ENCODE data around the gene PRUNE1. TPM values are rescaled to one million over a fixed set of nuclear protein-coding genes. Genes with fewer than 3 reads are reported as not detected.

The PRUNE1 gene
- total and polyA plus RNA-seq, 5 donors from 2014 or later: 18.0 to 56.3 (median 51.9) TPM

DNA sequence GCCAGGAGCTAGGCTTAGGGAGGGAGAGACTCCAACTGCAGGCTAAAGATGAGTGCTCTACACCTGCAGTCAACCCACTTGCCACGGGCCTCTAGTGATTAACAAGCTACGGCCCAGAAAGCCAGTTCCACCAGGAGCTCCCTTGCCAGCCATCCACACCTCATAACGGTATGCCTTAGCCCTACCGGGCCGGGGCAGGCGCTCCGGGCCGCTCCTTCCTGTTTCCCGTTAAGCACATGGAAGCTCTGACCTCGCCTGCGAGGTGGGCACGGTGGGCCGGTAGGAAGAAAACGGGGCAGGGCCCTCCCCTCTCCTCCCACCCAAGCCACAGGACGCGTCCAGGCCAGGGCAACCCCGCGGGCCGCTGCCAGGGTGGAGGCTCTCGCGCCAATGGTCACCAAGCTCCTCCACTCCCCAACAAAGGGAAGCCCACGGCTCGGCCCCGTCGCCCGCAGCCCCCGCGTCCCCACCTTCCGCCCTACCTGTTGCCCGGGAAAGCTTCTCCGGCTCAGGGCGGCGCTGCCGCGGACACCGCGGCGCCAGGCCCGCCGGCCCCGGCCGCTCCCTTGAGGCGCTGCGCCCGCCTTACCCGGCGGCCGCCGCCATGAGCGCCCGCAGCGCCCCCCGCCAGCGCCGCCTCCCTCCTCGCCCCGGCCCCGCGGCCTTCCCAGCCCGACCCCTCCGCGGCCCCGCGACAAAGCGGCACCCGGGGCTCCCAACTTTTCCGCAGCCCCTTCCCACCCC, 34.2 kb upstream of the PRUNE1 start:
- H3K36me3 Mint-ChIP-seq: peaks cover under 1% of the 10 kb centered on the region
- no peaks in the 10 kb centered on the region for H3K27me3 ChIP-seq (ENCODE audit: control insufficient read depth, insufficient read depth, low read length)
- peaks cover 65% of the 10 kb centered on the region for H3K4me1 ChIP-seq (ENCODE audit: control insufficient read depth, insufficient read depth, low read length, poor library complexity, severe bottlenecking)
- peaks cover 4% of the 10 kb centered on the region for H3K27me3 Mint-ChIP-seq
- H3K27ac Mint-ChIP-seq: peak overlapping the region; percentile 20 to 88 (median 87)
- H3K9me3 Mint-ChIP-seq: no peaks in the 10 kb centered on the region
- peak overlapping the region; percentile 82 for H3K4me3 ChIP-seq (ENCODE audit: low read depth, low read length)
- H3K4me1 Mint-ChIP-seq: peaks cover 20 to 77% (median 58%) of the 10 kb centered on the region in 4 donors
- DNase-seq: peak; percentile 26 to 60 (median 27)
- no peaks in the 10 kb centered on the region for H3K9me3 ChIP-seq (ENCODE audit: control insufficient read depth in 2 of 2, low read length in 2 of 2)
- H3K36me3 ChIP-seq (ENCODE audit: control insufficient read depth, insufficient read depth, low read length): peaks cover under 1% of the 10 kb centered on the region
- H3K27ac ChIP-seq (ENCODE audit: insufficient read depth, low read length, poor library complexity, severe bottlenecking): peak overlapping the region; percentile 79
- ATAC-seq (ENCODE audit: low read depth in 2 of 2): peak; percentile 15 to 23
- H3K4me3 Mint-ChIP-seq: peak overlapping the region; percentile 90 to 96 (median 91)

DNA sequence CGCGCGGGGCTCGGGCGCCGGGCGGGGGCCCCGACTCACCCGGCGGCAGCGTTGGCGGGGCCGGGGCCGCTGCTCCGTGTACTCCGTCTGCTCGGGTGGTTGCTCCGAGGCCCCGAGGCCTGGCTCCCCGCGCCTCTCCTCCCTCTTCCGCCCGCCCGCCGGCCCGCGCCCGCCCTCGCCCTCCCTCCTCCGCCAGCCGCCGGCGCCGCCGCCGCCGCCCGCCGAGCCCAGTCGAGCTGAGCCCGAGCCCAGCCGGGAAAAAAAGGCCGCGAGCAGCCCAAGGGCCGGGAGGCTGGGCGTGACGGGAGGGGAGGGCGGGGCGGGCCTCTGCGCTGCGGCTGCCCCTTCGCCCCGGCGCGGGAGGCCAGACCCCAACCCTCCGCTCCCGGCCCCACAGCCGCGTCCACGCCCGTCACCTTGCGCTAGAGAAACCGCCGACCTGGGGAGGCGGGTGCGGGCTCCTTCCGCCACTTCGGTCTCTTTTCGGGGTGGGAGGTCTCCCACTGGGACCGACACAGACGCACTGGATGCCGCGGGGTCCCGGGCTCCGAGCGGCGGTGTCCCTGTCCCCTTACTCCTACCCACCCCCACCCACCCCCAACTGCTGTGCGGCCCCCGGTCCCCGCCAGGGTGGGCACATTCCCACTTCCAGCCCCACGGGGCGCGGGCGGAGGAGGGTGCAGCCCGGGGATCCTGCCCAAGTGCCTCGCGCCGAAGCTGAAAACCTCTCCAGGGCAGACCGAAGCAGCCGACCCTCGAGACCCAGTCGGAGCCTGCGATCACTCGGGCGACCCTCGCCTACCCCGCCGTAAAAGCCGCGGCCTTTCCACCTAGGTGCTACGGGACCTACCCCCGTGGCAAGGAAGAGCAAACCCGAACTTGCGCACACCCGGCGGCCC, 33.4 kb upstream of the PRUNE1 start, which contains the start of gene CERS2:
CERS2 (minus strand) TSS at position 256 of the 899 bp plus-strand sequence. CDS start 5,745 bp downstream, outside the sequence.
- H3K27me3 Mint-ChIP-seq: peaks cover 9% of the 10 kb centered on the region
- peaks cover 69% of the 10 kb centered on the region for H3K4me1 ChIP-seq (ENCODE audit: control insufficient read depth, insufficient read depth, low read length, poor library complexity, severe bottlenecking)
- H3K9me3 ChIP-seq (ENCODE audit: control insufficient read depth in 2 of 2, low read length in 2 of 2): no peaks in the 10 kb centered on the region
- H3K4me3 ChIP-seq (ENCODE audit: low read depth, low read length): peak within 1 kb of the TSS; percentile 82
- H3K36me3 Mint-ChIP-seq: no peaks in the 10 kb centered on the region
- peak; percentile 71 to 77 (median 74) for DNase-seq
- H3K27ac Mint-ChIP-seq: peak within 1 kb of the TSS; percentile 85 to 88 (median 87)
- ATAC-seq (ENCODE audit: low read depth in 2 of 2): peak; percentile 59 to 65
- H3K27me3 ChIP-seq (ENCODE audit: control insufficient read depth, insufficient read depth, low read length): no peaks in the 10 kb centered on the region
- H3K27ac ChIP-seq (ENCODE audit: insufficient read depth, low read length, poor library complexity, severe bottlenecking): peak within 1 kb of the TSS; percentile 79
- H3K9me3 Mint-ChIP-seq: no peaks in the 10 kb centered on the region
- peaks cover 27 to 82% (median 61%) of the 10 kb centered on the region in 4 donors for H3K4me1 Mint-ChIP-seq
- H3K36me3 ChIP-seq (ENCODE audit: control insufficient read depth, insufficient read depth, low read length): no peaks in the 10 kb centered on the region
- peak within 1 kb of the TSS; percentile 90 to 96 (median 91) for H3K4me3 Mint-ChIP-seq

DNA sequence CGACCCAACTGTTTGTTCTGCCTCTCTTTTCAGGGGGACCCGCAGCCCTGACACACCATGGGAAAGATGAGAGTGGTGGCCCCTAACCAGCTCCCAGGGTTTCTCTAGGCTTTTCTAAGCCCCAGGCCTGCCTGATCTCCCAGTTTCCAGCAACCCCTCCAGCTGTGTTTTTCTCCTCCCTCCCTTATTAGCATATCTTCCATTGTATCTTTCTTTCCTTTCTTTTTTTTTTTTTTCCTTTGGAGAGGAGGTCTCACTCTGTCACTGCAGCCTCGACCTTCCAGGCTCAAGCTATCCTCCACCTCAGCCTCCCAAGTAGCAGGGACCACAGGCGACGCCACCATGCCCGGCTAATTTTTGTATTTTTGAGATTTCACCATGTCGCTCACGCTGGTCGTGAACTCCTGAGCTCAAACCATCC, 31.8 kb upstream of the PRUNE1 start:
- no peaks in the 10 kb centered on the region for H3K36me3 ChIP-seq (ENCODE audit: control insufficient read depth, insufficient read depth, low read length)
- peak overlapping the region; percentile 55 for H3K4me3 ChIP-seq (ENCODE audit: low read depth, low read length)
- Mint-ChIP-seq H3K36me3 (no peaks in the 10 kb centered on the region), H3K9me3 (no peaks in the 10 kb centered on the region), H3K4me3 (peak overlapping the region; percentile 79 to 94 (median 88)), H3K27ac (peak overlapping the region in 2 of 3 donors; percentile 97), H3K27me3 (peaks cover 11% of the 10 kb centered on the region), H3K4me1 (peaks cover 17 to 68% (median 49%) of the 10 kb centered on the region in 4 donors)
- no peak overlapping the region for H3K27ac ChIP-seq (ENCODE audit: insufficient read depth, low read length, poor library complexity, severe bottlenecking)
- DNase-seq: no peak
- H3K27me3 ChIP-seq (ENCODE audit: control insufficient read depth, insufficient read depth, low read length): no peaks in the 10 kb centered on the region
- peaks cover 61% of the 10 kb centered on the region for H3K4me1 ChIP-seq (ENCODE audit: control insufficient read depth, insufficient read depth, low read length, poor library complexity, severe bottlenecking)
- H3K9me3 ChIP-seq (ENCODE audit: control insufficient read depth in 2 of 2, low read length in 2 of 2): no peaks in the 10 kb centered on the region
- ATAC-seq (ENCODE audit: low read depth in 2 of 2): no peak

DNA sequence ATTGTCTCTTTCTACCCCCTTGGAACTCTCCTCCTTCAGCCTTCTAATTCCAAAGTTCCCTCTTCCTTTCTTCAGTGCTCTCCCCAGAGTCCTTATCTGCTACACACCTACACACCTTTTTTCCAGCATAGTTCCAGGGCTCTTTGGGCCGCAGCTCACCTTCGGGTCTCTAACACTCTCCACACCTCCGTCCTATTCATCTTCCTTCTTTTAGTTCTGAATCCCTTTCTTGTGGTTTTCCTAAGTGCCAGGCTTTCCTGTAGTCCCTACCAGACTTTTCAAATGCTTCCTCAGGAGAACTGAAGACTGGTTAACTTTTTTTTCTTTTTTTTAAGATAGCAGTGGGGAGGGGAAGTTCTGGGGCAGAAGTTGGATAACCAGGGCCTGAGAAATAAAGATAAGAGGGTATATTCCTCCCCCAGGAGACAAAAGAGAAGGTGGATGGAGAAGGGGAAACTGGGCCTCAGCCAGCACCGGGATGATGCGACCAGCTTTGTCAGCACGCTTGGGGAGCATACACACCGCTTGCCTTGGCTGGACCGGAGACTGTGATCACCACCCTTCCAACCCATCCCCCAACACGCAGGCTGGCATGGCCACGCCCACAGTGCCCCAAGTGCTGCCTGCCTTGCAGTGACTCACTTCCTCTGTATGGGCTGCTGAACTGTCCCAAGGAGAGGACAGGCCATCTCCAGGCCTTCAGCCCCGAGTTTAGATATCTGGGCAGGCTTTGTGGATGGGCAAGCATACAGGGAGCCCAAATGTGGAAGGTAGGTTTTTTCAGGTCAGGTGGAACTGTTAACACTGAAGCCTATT, 31.2 kb upstream of the PRUNE1 start:
- peak overlapping the region; percentile 75 for H3K27ac ChIP-seq (ENCODE audit: insufficient read depth, low read length, poor library complexity, severe bottlenecking)
- peak overlapping the region; percentile 79 to 94 (median 88) for H3K4me3 Mint-ChIP-seq
- peak; percentile 65 to 66 for ATAC-seq (ENCODE audit: low read depth in 2 of 2)
- no peaks in the 10 kb centered on the region for H3K36me3 Mint-ChIP-seq
- no peaks in the 10 kb centered on the region for H3K27me3 ChIP-seq (ENCODE audit: control insufficient read depth, insufficient read depth, low read length)
- peaks cover 11% of the 10 kb centered on the region for H3K27me3 Mint-ChIP-seq
- no peaks in the 10 kb centered on the region for H3K9me3 Mint-ChIP-seq
- DNase-seq: peak; percentile 70 to 93 (median 73)
- H3K36me3 ChIP-seq (ENCODE audit: control insufficient read depth, insufficient read depth, low read length): no peaks in the 10 kb centered on the region
- peak overlapping the region; percentile 95 to 97 (median 97) for H3K27ac Mint-ChIP-seq
- H3K9me3 ChIP-seq (ENCODE audit: control insufficient read depth in 2 of 2, low read length in 2 of 2): no peaks in the 10 kb centered on the region
- H3K4me1 Mint-ChIP-seq: peaks cover 17 to 62% (median 43%) of the 10 kb centered on the region in 4 donors
- H3K4me3 ChIP-seq (ENCODE audit: low read depth, low read length): peak overlapping the region; percentile 55
- H3K4me1 ChIP-seq (ENCODE audit: control insufficient read depth, insufficient read depth, low read length, poor library complexity, severe bottlenecking): peaks cover 54% of the 10 kb centered on the region

DNA sequence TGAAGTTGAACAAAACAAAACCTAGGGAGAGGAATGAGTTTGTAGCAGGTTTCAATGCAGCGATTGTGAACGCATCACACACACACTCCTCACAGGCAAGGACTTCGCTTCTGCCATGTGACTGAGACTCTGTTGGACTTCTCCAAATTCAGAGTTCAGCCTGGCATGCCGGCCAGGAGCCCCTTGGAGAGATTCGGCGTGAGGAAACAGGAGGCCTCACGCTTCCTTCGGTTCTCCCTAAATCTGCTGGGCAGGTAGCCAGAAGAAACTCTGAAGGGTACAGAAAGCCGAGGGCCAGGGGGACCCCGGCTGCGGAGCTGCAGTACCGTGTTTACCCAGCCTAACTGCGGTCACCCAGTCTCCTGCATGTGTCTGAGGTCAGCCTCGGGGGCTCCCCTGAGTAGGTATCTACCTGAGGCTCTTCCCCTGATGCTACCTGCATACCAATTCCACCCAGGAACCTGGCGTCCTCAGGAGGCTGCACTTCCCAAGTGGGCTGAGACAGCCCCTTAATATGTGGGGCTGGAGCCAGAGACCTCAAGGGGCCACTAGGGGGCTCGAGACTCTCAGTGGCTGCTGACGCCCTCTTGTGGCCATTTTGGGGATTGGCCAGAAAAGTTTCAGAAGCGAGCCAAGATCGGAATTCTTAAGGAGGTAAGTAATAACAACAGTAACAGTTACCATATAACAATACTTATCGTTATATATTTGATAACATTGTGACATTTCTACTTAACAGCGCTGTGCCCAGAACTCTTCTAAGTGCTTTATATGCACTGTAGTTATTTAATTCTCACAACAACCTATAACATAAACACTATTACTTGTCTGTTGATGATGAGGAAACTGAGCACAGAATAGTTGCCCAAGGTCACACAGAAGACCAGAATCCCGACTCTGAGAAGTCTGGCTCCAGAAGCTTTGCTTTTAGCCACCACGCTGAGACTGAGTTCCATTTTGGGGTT, 28.9 kb upstream of the PRUNE1 start:
- Histone ChIP-seq H3K4me1 (ENCODE audit: control insufficient read depth, insufficient read depth, low read length, poor library complexity, severe bottlenecking) (peaks cover 35% of the 10 kb centered on the region), H3K9me3 (ENCODE audit: control insufficient read depth in 2 of 2, low read length in 2 of 2) (no peaks in the 10 kb centered on the region), H3K27me3 (ENCODE audit: control insufficient read depth, insufficient read depth, low read length) (no peaks in the 10 kb centered on the region), H3K4me3 (ENCODE audit: low read depth, low read length) (peak overlapping the region; percentile 35), H3K27ac (ENCODE audit: insufficient read depth, low read length, poor library complexity, severe bottlenecking) (no peak overlapping the region), H3K36me3 (ENCODE audit: control insufficient read depth, insufficient read depth, low read length) (no peaks in the 10 kb centered on the region)
- Mint-ChIP-seq H3K27me3 (peaks cover 11% of the 10 kb centered on the region), H3K4me1 (peaks cover 17 to 44% (median 27%) of the 10 kb centered on the region in 4 donors), H3K9me3 (no peaks in the 10 kb centered on the region), H3K27ac (peak overlapping the region; percentile 47 to 76 (median 62)), H3K4me3 (peak overlapping the region; percentile 45 to 62 (median 50)), H3K36me3 (no peaks in the 10 kb centered on the region)
- peak; percentile 60 to 63 for ATAC-seq (ENCODE audit: low read depth in 2 of 2)
- DNase-seq: peak; percentile 81 to 91 (median 87)

DNA sequence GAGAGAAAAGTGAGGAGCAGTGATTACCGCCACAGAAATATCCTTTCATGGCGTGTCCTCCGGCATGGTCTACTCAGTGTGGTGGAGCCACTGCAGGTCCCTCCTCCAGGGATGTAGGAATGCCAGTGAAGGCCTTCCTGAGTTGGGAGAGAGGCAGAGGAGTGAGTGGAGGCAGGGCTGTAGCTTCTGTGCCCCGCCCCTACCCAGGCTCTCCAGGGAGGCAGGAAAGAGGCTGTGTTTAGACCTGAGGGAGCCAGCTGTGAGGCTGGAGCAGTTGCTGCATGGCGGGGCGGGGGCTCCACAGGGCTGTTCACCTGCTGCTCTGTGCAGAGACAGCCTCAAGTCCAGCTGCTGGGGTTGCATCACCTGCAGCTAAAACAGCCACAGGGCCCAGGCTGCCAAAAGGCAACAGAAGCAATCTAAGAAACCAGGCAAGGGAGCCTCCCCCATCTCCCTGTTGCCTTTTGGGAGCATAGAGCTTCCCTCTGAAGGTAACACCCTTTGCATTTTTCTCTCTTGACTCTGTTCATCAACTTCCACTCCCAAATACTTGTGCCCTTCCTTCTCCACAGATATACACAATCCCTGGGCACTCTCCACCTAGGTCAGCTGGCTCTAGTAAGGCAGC, 27.0 kb upstream of the PRUNE1 start:
- Mint-ChIP-seq H3K27me3 (peaks cover 11% of the 10 kb centered on the region), H3K4me1 (peaks cover 17 to 35% (median 24%) of the 10 kb centered on the region in 4 donors), H3K36me3 (no peaks in the 10 kb centered on the region), H3K4me3 (no peak overlapping the region), H3K9me3 (no peaks in the 10 kb centered on the region), H3K27ac (no peak overlapping the region)
- Histone ChIP-seq H3K36me3 (ENCODE audit: control insufficient read depth, insufficient read depth, low read length) (no peaks in the 10 kb centered on the region), H3K9me3 (ENCODE audit: control insufficient read depth in 2 of 2, low read length in 2 of 2) (no peaks in the 10 kb centered on the region), H3K4me1 (ENCODE audit: control insufficient read depth, insufficient read depth, low read length, poor library complexity, severe bottlenecking) (peaks cover 23% of the 10 kb centered on the region), H3K27ac (ENCODE audit: insufficient read depth, low read length, poor library complexity, severe bottlenecking) (no peak overlapping the region), H3K27me3 (ENCODE audit: control insufficient read depth, insufficient read depth, low read length) (no peaks in the 10 kb centered on the region), H3K4me3 (ENCODE audit: low read depth, low read length) (no peak overlapping the region)
- DNase-seq (no peak), ATAC-seq (ENCODE audit: low read depth in 2 of 2) (no peak)

All from CD4-positive, CD25-positive, alpha-beta regulatory T cell (primary cell).